K562 (cell line): ENCODE data around the gene DBF4B. TPM values are rescaled to one million over a fixed set of nuclear protein-coding genes. Genes with fewer than 3 reads are reported as not detected.
A peak's percentile ranks its signal among the peaks of the same experiment; 100 is the strongest.

Experiments used
- ATAC-seq: fragments of 200-7000 bp; cut with Tn5 transposase; 3 replicates; pipeline ENCODE4 v1.9.1; 2020; ENCODE audit warnings: moderate library complexity
- BruUV-seq: library from RNA; stranded (reverse); fragments of 400-500 nt; replicated peaks from 2 replicates; lab custom pipeline; 2021; lab: Mats Ljungman, UMichigan
- CTCF ChIA-PET: fragments of 300-600 bp; formaldehyde crosslinking; extraction: SDS; loops from one replicate; lab custom pipeline; 2021; ENCODE audit warnings: low intra/inter-chr PET ratio; lab: Yijun Ruan, JAX
- POLR2A ChIA-PET: fragments of 300-600, 350-650 bp; sonication (Branson Sonifier 250); formaldehyde crosslinking; extraction: SDS; loops from one replicate; lab custom pipeline; 2021; ENCODE audit warnings: antibody characterized with exemption, inconsistent platforms; lab: Yijun Ruan, JAX
- DNase-seq, 4 experiments: peaks; one replicate each; pipeline versions ENCODE4 v3.0.0 to v3.0.0-alpha.2; 2011 to 2018; ENCODE audit warnings: low spot score in 3 of 4, mixed read lengths in 3 of 4; ENCODE audit errors: extremely low read depth in 1 of 4
- FAIRE-seq: peaks from 2 replicates; lab custom pipeline; 2011; peaks lifted over from hg19 to GRCh38; lab: Jason Lieb, UNC
- H2AFZ ChIP-seq: 2 replicates; pipeline ENCODE4 v1.6.0; 2011; ENCODE audit warnings: low read depth, low read length, control low read depth, inconsistent platforms
- H3K27ac ChIP-seq: fragments of 200-600 bp; 3 replicates; pipeline ENCODE4 v1.8.0; 2011; ENCODE audit warnings: low read depth, mild to moderate bottlenecking, control low read depth, inconsistent platforms, low read length, moderate library complexity, mixed read lengths; ENCODE audit errors: extremely low read depth
- H3K27me3 ChIP-seq, 2 experiments: fragments of 300-600 bp in 1 of 2; 2 replicates in 1 of 2; 3 replicates in 1 of 2; pipeline versions ENCODE4 v1.6.0 to v1.8.0; 2011; ENCODE audit warnings: inconsistent platforms in 2 of 2, low read length in 2 of 2, mild to moderate bottlenecking in 1 of 2, mixed read lengths in 1 of 2, moderate library complexity in 1 of 2; ENCODE audit not compliant: control insufficient read depth in 2 of 2, insufficient read depth in 2 of 2
- H3K36me3 ChIP-seq: fragments of 300-600 bp; 3 replicates; pipeline ENCODE4 v1.8.0; 2011; ENCODE audit warnings: mild to moderate bottlenecking, low read length, inconsistent platforms; ENCODE audit not compliant: control insufficient read depth, insufficient read depth
- H3K4me1 ChIP-seq, 2 experiments: fragments of 200-600 bp in 1 of 2; replicated peaks in 1 of 2; 2 replicates in 1 of 2; 3 replicates in 1 of 2; pipeline versions ENCODE4 v1.5.1 to v1.8.0; 2011; ENCODE audit warnings: inconsistent platforms in 2 of 2, low read length in 2 of 2, mild to moderate bottlenecking in 1 of 2, mixed read lengths in 1 of 2, moderate library complexity in 1 of 2; ENCODE audit not compliant: control insufficient read depth in 2 of 2, insufficient read depth in 2 of 2
- H3K4me2 ChIP-seq: 2 replicates; pipeline ENCODE4 v1.6.1; 2011; ENCODE audit warnings: low read length, control low read depth, inconsistent platforms, mixed read lengths; ENCODE audit not compliant: insufficient read depth
- H3K4me3 ChIP-seq: fragments of 200-600 bp; sonication (generic), shearing (Covaris generic); 2 replicates; pipeline ENCODE4 v1.5.1; 2016; ENCODE audit warnings: control low read depth, inconsistent platforms
- H3K79me2 ChIP-seq: fragments of 200-600 bp; 3 replicates; pipeline ENCODE4 v1.8.0; 2011; ENCODE audit warnings: low read length, inconsistent platforms; ENCODE audit not compliant: control insufficient read depth, insufficient read depth
- H3K9ac ChIP-seq, 2 experiments: 2 replicates each; pipeline versions ENCODE4 v1.6.0 to v1.6.1; 2011; ENCODE audit warnings: low read depth in 2 of 2, low read length in 2 of 2, control low read depth in 1 of 2, inconsistent platforms in 1 of 2, mild to moderate bottlenecking in 1 of 2, mixed read lengths in 1 of 2; ENCODE audit not compliant: insufficient read depth in 1 of 2
- H3K9me1 ChIP-seq: one replicate; pipeline ENCODE4 v1.6.0; 2011; ENCODE audit warnings: inconsistent platforms, mild to moderate bottlenecking, low read length, moderate library complexity; ENCODE audit not compliant: control insufficient read depth, insufficient read depth
- H3K9me3 ChIP-seq: replicated peaks from 2 replicates; pipeline ENCODE4 v1.5.1; 2011; ENCODE audit warnings: low read depth, low read length, inconsistent platforms; ENCODE audit not compliant: control insufficient read depth, insufficient read depth
- H4K20me1 ChIP-seq: replicated peaks from 2 replicates; pipeline ENCODE4 v1.6.1; 2011; ENCODE audit warnings: low read length, inconsistent platforms, mixed read lengths; ENCODE audit not compliant: control insufficient read depth, insufficient read depth
- CHD2 ChIP-seq: IDR thresholded peaks from 2 replicates; pipeline ENCODE4 v1.6.1; 2011; ENCODE audit warnings: low read depth, low read length
- DIDO1 ChIP-seq: fragments of 450-650 bp; IDR thresholded peaks from 2 replicates; pipeline ENCODE4 v1.6.1; 2016; ENCODE audit warnings: low read depth, missing biosample characterization, missing genetic modification characterization
- GABPB2 ChIP-seq: fragments of 250-450 bp; sonication (Bioruptor Pico); conservative IDR thresholded peaks from 2 replicates; pipeline ENCODE4 v1.5.1; 2021; ENCODE audit warnings: mild to moderate bottlenecking
- HDAC1 ChIP-seq, 2 experiments: fragments of 450-650 bp; IDR thresholded peaks; 2 replicates each; pipeline ENCODE4 v1.6.1; 2016 to 2017; ENCODE audit warnings: inconsistent platforms in 1 of 2, mild to moderate bottlenecking in 1 of 2, moderate library complexity in 1 of 2
- KDM2B ChIP-seq: fragments of 250-450 bp; sonication (Bioruptor Pico); IDR thresholded peaks from 2 replicates; pipeline ENCODE4 v1.8.0; 2021; ENCODE audit warnings: mild to moderate bottlenecking, moderate library complexity
- KLF1 ChIP-seq: fragments of 450-650 bp; IDR thresholded peaks from 2 replicates; pipeline ENCODE4 v1.6.1; 2016; ENCODE audit warnings: missing genetic modification characterization, missing compliant biosample characterization
- LCOR ChIP-seq: sonication (generic); formaldehyde crosslinking; IDR thresholded peaks from 2 replicates; pipeline ENCODE4 v1.8.0; 2022; ENCODE audit warnings: mild to moderate bottlenecking, missing genetic modification reagents
- RCOR1 ChIP-seq, 2 experiments: IDR thresholded peaks; 2 replicates each; pipeline ENCODE4 v1.6.1; 2012; ENCODE audit warnings: low read depth in 2 of 2, low read length in 2 of 2, borderline replicate concordance in 1 of 2, improper control_type of control experiment in 1 of 2
- TCF7L2 ChIP-seq: fragments of 150-350 bp; IDR thresholded peaks from 2 replicates; pipeline ENCODE4 v1.6.1; 2016; ENCODE audit warnings: low read depth, mild to moderate bottlenecking, low read length, moderate library complexity
- TRIM28 ChIP-seq: fragments of 450-650 bp; IDR thresholded peaks from 2 replicates; pipeline ENCODE4 v1.6.1; 2017
- ZNF717 ChIP-seq: fragments of 250-450 bp; sonication (Bioruptor Pico); IDR thresholded peaks from 2 replicates; pipeline ENCODE4 v1.5.0; 2021
- WGBS: fragments of 100-300 bp; shearing (Covaris generic); methylation state at CpG from one replicate; pipeline ENCODE4 v1.1.6; 2016; ENCODE audit warnings: low coverage, mixed read lengths; ENCODE audit not compliant: insufficient coverage; ENCODE audit errors: missing lambda C conversion rate; 5-methylcytosine and 5-hydroxymethylcytosine counted together
- in situ Hi-C: fragments of 300-500 bp; cut with MboI; formaldehyde crosslinking; loops from 4 replicates; pipeline ENCODE4 v1.15.0; 2018; ENCODE audit warnings: inconsistent platforms, mixed read lengths
- intact Hi-C: fragments of 100-400 bp; cut with micrococcal nuclease; formaldehyde crosslinking; loops from 2 replicates; pipeline ENCODE4 v1.14.2; 2022
- polyA plus RNA-seq, 8 experiments: library from polyadenylated mRNA; depleted of rRNA in 4 of 8; stranded (reverse) in 5 of 8; unstranded in 3 of 8; fragments of >200 nt; fragmentation: Nextera tagmentation in 2 of 8; fragmentation: Illumina TruSeq in 1 of 8; extraction: Ambion mirVana in 2 of 8; extraction: Trizol in 1 of 8; gene quantifications; 2 replicates each; pipeline versions ENCODE4 v1.2.1 to v1.2.3, GENCODE V29; 2011 to 2014; ENCODE audit warnings: inconsistent platforms in 1 of 8, missing spikeins in 1 of 8
- total RNA-seq, 7 experiments: library from RNA; depleted of rRNA in 6 of 7; stranded (reverse); fragments of >200 nt in 6 of 7; fragmentation: Illumina TruSeq in 2 of 7; extraction: Trizol in 2 of 7; gene quantifications; 2 replicates each; pipeline versions ENCODE4 v1.2.1 to v1.2.3, GENCODE V29; 2011 to 2021; ENCODE audit warnings: low replicate concordance in 1 of 7
- TF ChIP-seq, protein P1 (sequence below): fragments of 450-650 bp; IDR thresholded peaks from 2 replicates; pipeline ENCODE4 v1.6.1; 2017; ENCODE audit warnings: antibody characterized with exemption, mild to moderate bottlenecking
- TF ChIP-seq, protein P2 (sequence below): IDR thresholded peaks from 2 replicates; pipeline ENCODE4 v1.6.1; 2012; ENCODE audit warnings: low read depth, low read length, improper control_type of control experiment, borderline replicate concordance
- TF ChIP-seq, protein P3 (sequence below): IDR thresholded peaks from 2 replicates; pipeline ENCODE4 v1.6.1; 2016; ENCODE audit warnings: missing genetic modification characterization, missing compliant biosample characterization

The DBF4B gene
- total and polyA plus RNA-seq, 9 of the 15 experiments (the other 6 are each of a cell fraction or from before 2014, with no cell fraction given), result 2.5 to 26.9 (median 14.6) TPM

DNA sequence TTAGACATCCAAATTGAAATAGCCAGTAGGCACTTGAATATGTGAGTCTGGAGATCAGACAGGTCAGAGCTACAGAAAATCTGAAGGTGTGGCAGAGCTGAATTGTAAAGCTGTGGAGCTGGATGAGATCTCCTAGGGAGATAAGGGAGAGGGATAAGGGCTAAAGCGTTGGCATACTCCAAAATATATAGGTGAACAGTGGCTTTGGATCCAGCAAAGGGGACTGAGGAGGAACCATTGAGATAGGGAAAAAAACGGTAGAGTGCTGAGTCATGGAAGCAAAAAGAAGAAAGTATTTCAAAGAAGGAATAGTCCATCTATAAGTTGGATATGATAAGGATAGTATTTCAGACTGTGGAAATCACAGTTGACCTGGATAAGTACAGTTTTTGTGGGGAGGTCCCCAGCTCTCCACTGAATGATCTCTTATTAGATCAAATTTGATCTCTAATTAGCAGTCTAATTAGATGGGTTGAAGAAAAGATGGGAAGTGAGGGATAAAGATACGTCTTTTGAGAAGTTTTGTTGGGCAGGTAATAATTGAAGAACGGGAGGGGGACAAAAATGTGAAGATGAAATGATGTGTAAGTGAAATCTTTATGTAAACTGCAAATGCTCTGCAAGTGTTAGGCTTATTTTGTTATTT is 587 bp upstream of the DBF4B start (continued):
- TF ChIP-seq, protein P1, sequence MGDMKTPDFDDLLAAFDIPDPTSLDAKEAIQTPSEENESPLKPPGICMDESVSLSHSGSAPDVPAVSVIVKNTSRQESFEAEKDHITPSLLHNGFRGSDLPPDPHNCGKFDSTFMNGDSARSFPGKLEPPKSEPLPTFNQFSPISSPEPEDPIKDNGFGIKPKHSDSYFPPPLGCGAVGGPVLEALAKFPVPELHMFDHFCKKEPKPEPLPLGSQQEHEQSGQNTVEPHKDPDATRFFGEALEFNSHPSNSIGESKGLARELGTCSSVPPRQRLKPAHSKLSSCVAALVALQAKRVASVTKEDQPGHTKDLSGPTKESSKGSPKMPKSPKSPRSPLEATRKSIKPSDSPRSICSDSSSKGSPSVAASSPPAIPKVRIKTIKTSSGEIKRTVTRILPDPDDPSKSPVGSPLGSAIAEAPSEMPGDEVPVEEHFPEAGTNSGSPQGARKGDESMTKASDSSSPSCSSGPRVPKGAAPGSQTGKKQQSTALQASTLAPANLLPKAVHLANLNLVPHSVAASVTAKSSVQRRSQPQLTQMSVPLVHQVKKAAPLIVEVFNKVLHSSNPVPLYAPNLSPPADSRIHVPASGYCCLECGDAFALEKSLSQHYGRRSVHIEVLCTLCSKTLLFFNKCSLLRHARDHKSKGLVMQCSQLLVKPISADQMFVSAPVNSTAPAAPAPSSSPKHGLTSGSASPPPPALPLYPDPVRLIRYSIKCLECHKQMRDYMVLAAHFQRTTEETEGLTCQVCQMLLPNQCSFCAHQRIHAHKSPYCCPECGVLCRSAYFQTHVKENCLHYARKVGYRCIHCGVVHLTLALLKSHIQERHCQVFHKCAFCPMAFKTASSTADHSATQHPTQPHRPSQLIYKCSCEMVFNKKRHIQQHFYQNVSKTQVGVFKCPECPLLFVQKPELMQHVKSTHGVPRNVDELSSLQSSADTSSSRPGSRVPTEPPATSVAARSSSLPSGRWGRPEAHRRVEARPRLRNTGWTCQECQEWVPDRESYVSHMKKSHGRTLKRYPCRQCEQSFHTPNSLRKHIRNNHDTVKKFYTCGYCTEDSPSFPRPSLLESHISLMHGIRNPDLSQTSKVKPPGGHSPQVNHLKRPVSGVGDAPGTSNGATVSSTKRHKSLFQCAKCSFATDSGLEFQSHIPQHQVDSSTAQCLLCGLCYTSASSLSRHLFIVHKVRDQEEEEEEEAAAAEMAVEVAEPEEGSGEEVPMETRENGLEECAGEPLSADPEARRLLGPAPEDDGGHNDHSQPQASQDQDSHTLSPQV, result peak; percentile 53; the same call in 1 of the 2 replicates

DNA sequence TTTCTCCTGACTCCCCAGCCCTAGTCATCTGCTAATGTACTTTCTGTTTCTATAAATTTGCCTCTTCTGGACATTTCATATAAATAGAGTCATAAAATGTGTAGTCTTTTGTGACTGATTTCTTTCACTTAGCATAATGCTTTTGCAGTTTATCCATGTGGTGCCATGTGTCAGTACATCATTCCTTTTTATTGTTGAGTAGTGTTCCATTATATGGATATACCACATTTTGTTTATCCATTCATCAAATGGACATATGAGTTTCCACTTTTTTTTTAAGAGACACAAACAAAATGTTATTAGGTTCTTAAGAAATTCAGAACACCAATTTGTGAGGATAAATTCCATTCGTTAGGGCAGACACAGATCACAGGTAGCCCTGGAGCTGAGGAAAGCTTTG is 11.0 kb downstream of the DBF4B start:
- no TSS peak for BruUV-seq
- in situ Hi-C loops, result no loop called here
- POLR2A ChIA-PET, result no interaction called here

More for the DNA sequence above, 11.0 kb downstream of the DBF4B start:
- no peaks in the 10 kb centered on the region for H3K79me2 ChIP-seq
- no peak overlapping the region for H3K4me2 ChIP-seq
- CTCF ChIA-PET, result no interaction called here
- no peaks in the 10 kb centered on the region for H3K9me1 ChIP-seq
- 89% methylated on average over 1 of the region's 1 CpG for WGBS
- H2AFZ ChIP-seq, result no peak overlapping the region
- FAIRE-seq, result no peak
- no peak overlapping the region for H3K27ac ChIP-seq
- peaks cover 63% of the 10 kb centered on the region; the same call in 2 of the 3 replicates for H3K36me3 ChIP-seq
- H3K9ac ChIP-seq, result no peak overlapping the region
- no peak overlapping the region for H3K4me3 ChIP-seq
- TF ChIP-seq LCOR, result no peak
- TF ChIP-seq KLF1 (tag), result no peak
- TF ChIP-seq TRIM28, result no peak
- TF ChIP-seq DIDO1 (tag), result no peak
- TF ChIP-seq RCOR1 (IDR thresholded peaks at IDR 0.05; ENCODE audit: borderline replicate concordance in 1 of 2, low read depth in 2 of 2, low read length in 2 of 2), result no peak
- TF ChIP-seq KDM2B, result no peak
- no peak for TF ChIP-seq GABPB2
- TF ChIP-seq TCF7L2, result no peak
- TF ChIP-seq, protein P2, sequence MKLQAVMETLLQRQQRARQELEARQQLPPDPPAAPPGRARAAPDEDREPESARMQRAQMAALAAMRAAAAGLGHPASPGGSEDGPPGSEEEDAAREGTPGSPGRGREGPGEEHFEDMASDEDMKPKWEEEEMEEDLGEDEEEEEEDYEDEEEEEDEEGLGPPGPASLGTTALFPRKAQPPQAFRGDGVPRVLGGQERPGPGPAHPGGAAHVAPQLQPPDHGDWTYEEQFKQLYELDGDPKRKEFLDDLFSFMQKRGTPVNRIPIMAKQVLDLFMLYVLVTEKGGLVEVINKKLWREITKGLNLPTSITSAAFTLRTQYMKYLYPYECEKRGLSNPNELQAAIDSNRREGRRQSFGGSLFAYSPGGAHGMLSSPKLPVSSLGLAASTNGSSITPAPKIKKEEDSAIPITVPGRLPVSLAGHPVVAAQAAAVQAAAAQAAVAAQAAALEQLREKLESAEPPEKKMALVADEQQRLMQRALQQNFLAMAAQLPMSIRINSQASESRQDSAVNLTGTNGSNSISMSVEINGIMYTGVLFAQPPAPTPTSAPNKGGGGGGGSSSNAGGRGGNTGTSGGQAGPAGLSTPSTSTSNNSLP, result no peak
- no peak for TF ChIP-seq HDAC1 (IDR thresholded peaks at IDR 0.05)
- TF ChIP-seq, protein P3, sequence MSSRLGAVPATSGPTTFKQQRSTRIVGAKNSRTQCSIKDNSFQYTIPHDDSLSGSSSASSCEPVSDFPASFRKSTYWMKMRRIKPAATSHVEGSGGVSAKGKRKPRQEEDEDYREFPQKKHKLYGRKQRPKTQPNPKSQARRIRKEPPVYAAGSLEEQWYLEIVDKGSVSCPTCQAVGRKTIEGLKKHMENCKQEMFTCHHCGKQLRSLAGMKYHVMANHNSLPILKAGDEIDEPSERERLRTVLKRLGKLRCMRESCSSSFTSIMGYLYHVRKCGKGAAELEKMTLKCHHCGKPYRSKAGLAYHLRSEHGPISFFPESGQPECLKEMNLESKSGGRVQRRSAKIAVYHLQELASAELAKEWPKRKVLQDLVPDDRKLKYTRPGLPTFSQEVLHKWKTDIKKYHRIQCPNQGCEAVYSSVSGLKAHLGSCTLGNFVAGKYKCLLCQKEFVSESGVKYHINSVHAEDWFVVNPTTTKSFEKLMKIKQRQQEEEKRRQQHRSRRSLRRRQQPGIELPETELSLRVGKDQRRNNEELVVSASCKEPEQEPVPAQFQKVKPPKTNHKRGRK (tag), result no peak
- no peak for TF ChIP-seq CHD2
- no peak for TF ChIP-seq ZNF717
- no peaks in the 10 kb centered on the region for H3K9me3 ChIP-seq
- no peaks in the 10 kb centered on the region for H4K20me1 ChIP-seq
- intact Hi-C loops, result no loop called here
- H3K4me1 ChIP-seq, result no peaks in the 10 kb centered on the region
- no peak for DNase-seq
- H3K27me3 ChIP-seq, result no peaks in the 10 kb centered on the region
- ATAC-seq, result no peak
